ENCODE measurements around the gene RUNX3. TPM values are rescaled to one million over a fixed set of nuclear protein-coding genes. Genes with fewer than 3 reads are reported as not detected.

The RUNX3 gene
- total and polyA plus RNA-seq, 2 donors (not counting 1 experiment from before 2014, with no cell fraction given): 86.0 to 127 TPM

- no peak overlapping the region for H2AFZ ChIP-seq (ENCODE audit: insufficient read depth, low read depth, low read length, poor library complexity, severe bottlenecking)
- 73% methylated on average over 15 of the region's 15 CpGs for WGBS (ENCODE audit: insufficient coverage)
- intact Hi-C loops (cut with micrococcal nuclease): no loop called here
- no peak overlapping the region for H3K4me2 ChIP-seq (replicated peaks; ENCODE audit: low read depth, low read length, poor library complexity, severe bottlenecking)
- peaks cover 100% of the 10 kb centered on the region for H4K20me1 ChIP-seq (ENCODE audit: control insufficient read depth, insufficient read depth, low read length, poor library complexity, severe bottlenecking)
- ChIA-PET POLR2A (no interaction called here), CTCF (interaction anchor here (1.2 to 2.1 kb wide), 2 partner anchors 18 to 128 kb away, joined by 3 to 5 read pairs; no protein-coding TSS in a partner anchor)
- H3K9ac ChIP-seq (ENCODE audit: low read length): no peak overlapping the region
- H3K4me3 ChIP-seq (ENCODE audit: control extremely low read depth in 1 of 5, extremely low read depth in 1 of 5, insufficient read depth in 1 of 5, low read depth in 2 of 5, low read length in 4 of 5): no peak overlapping the region
- H3K9me3 ChIP-seq (ENCODE audit: control extremely low read depth in 1 of 3, control insufficient read depth in 2 of 3, insufficient read depth in 1 of 3, low read length in 2 of 3): no peaks in the 10 kb centered on the region
- no peak overlapping the region for H3K27ac Mint-ChIP-seq
- H3K36me3 ChIP-seq (replicated peaks in 1 of 2; ENCODE audit: control extremely low read depth in 1 of 2, control insufficient read depth in 1 of 2, extremely low read depth in 1 of 2, insufficient read depth in 2 of 2, low read length in 1 of 2): peaks cover 0 to 85% of the 10 kb centered on the region in 2 experiments
- no peak overlapping the region for H3K27ac ChIP-seq (ENCODE audit: low read length in 2 of 2)
- ATAC-seq (ENCODE audit: low read depth) (no peak), DNase-seq (no peak)
- H3K4me1 ChIP-seq (ENCODE audit: control insufficient read depth in 2 of 2, insufficient read depth in 2 of 2, low read length in 2 of 2): no peaks in the 10 kb centered on the region
- H3K4me3 Mint-ChIP-seq: no peak overlapping the region
- no peaks in the 10 kb centered on the region for H3K27me3 ChIP-seq (replicated peaks in 1 of 4; ENCODE audit: control extremely low read depth in 1 of 4, control insufficient read depth in 3 of 4, insufficient read depth in 4 of 4, low read length in 3 of 4)
- H3K27me3 Mint-ChIP-seq: no peaks in the 10 kb centered on the region
- peaks cover 63% of the 10 kb centered on the region for H3K79me2 ChIP-seq (ENCODE audit: control insufficient read depth, insufficient read depth, low read length)
- H3K4me1 Mint-ChIP-seq: peaks cover 10% of the 10 kb centered on the region
- TF ChIP-seq EZH2 (IDR thresholded peaks at IDR 0.05; ENCODE audit: borderline replicate concordance, insufficient read depth, low read depth, low read length, poor library complexity, severe bottlenecking) (no peak), CTCF (IDR thresholded peaks at IDR 0.05) (no peak)
- H3K9me3 Mint-ChIP-seq (ENCODE audit: insufficient read depth): no peaks in the 10 kb centered on the region
Measured at GRCh38 chr1:24909388-24909898, 20.6 kb downstream of the RUNX3 start.

GRCh38 chr1:24908591-24909259 is 21.4 kb downstream of the RUNX3 start:
- POLR2A ChIA-PET: no interaction called here
- Histone ChIP-seq H3K27me3 (replicated peaks in 1 of 4; ENCODE audit: control extremely low read depth in 1 of 4, control insufficient read depth in 3 of 4, insufficient read depth in 4 of 4, low read length in 3 of 4) (no peaks in the 10 kb centered on the region), H3K9ac (ENCODE audit: low read length) (no peak overlapping the region), H3K4me2 (replicated peaks; ENCODE audit: low read depth, low read length, poor library complexity, severe bottlenecking) (no peak overlapping the region), H3K4me3 (ENCODE audit: control extremely low read depth in 1 of 5, extremely low read depth in 1 of 5, insufficient read depth in 1 of 5, low read depth in 2 of 5, low read length in 4 of 5) (no peak overlapping the region), H3K79me2 (ENCODE audit: control insufficient read depth, insufficient read depth, low read length) (peaks cover 57% of the 10 kb centered on the region), H3K36me3 (replicated peaks in 1 of 2; ENCODE audit: control extremely low read depth in 1 of 2, control insufficient read depth in 1 of 2, extremely low read depth in 1 of 2, insufficient read depth in 2 of 2, low read length in 1 of 2) (peaks cover 0 to 85% of the 10 kb centered on the region in 2 experiments), H3K9me3 (ENCODE audit: control extremely low read depth in 1 of 3, control insufficient read depth in 2 of 3, insufficient read depth in 1 of 3, low read length in 2 of 3) (no peaks in the 10 kb centered on the region), H2AFZ (ENCODE audit: insufficient read depth, low read depth, low read length, poor library complexity, severe bottlenecking) (no peak overlapping the region), H4K20me1 (ENCODE audit: control insufficient read depth, insufficient read depth, low read length, poor library complexity, severe bottlenecking) (peaks cover 100% of the 10 kb centered on the region), H3K27ac (ENCODE audit: low read length in 2 of 2) (no peak overlapping the region), H3K4me1 (ENCODE audit: control insufficient read depth in 2 of 2, insufficient read depth in 2 of 2, low read length in 2 of 2) (no peaks in the 10 kb centered on the region)
- no peak for TF ChIP-seq CTCF (IDR thresholded peaks at IDR 0.05)
- TF ChIP-seq EZH2 (IDR thresholded peaks at IDR 0.05; ENCODE audit: borderline replicate concordance, insufficient read depth, low read depth, low read length, poor library complexity, severe bottlenecking): no peak
- H3K4me1 Mint-ChIP-seq: peaks cover 10% of the 10 kb centered on the region
- 94% methylated on average over 7 of the region's 7 CpGs for WGBS (ENCODE audit: insufficient coverage)
- H3K27me3 Mint-ChIP-seq: no peaks in the 10 kb centered on the region
- no peak for ATAC-seq (ENCODE audit: low read depth)
- intact Hi-C loops (cut with micrococcal nuclease): no loop called here
- H3K9me3 Mint-ChIP-seq (ENCODE audit: insufficient read depth): no peaks in the 10 kb centered on the region
- H3K27ac Mint-ChIP-seq: no peak overlapping the region
- DNase-seq: no peak
- H3K4me3 Mint-ChIP-seq: no peak overlapping the region
- CTCF ChIA-PET: interaction anchor here (1.2 to 2.1 kb wide), 2 partner anchors 19 to 128 kb away, joined by 3 to 5 read pairs; no protein-coding TSS in a partner anchor
